Mesothelial cell of epicardium (in vitro differentiated cells): ENCODE results near the gene AMN. TPM values are rescaled to one million over a fixed set of nuclear protein-coding genes. Genes with fewer than 3 reads are reported as not detected.

Experiments
- DNase-seq, 2 experiments: peaks; one replicate each; pipeline ENCODE4 v3.0.0; 2021; ENCODE audit warnings: low spot score in 2 of 2; ENCODE audit not compliant: unreplicated experiment in 2 of 2
- H3K27ac Mint-ChIP-seq: 2 replicates; pipeline ENCODE4 v1.8.0; 2021; ENCODE audit warnings: mixed read lengths
- H3K27me3 Mint-ChIP-seq: 2 replicates; pipeline ENCODE4 v1.8.0; 2021; ENCODE audit warnings: low read depth, mixed read lengths
- H3K36me3 Mint-ChIP-seq: 2 replicates; pipeline ENCODE4 v1.8.0; 2021; ENCODE audit warnings: mixed read lengths
- H3K4me1 Mint-ChIP-seq: 2 replicates; pipeline ENCODE4 v1.8.0; 2021; ENCODE audit warnings: mixed read lengths
- H3K4me3 Mint-ChIP-seq: 2 replicates; pipeline ENCODE4 v1.8.0; 2021; ENCODE audit warnings: mild to moderate bottlenecking, moderate library complexity, mixed read lengths
- H3K9me3 Mint-ChIP-seq: 2 replicates; pipeline ENCODE4 v1.8.0; 2021; ENCODE audit warnings: mixed read lengths
- total RNA-seq: library from RNA; stranded (reverse); gene quantifications from 3 replicates; pipeline ENCODE4 v1.2.1, GENCODE V29; 2021
- TF ChIP-seq, protein P1 (sequence below): fragments of 200-600 bp; sonication (generic); IDR thresholded peaks from one replicate; pipeline ENCODE4 v1.5.0; 2021; ENCODE audit warnings: antibody characterized with exemption; ENCODE audit not compliant: unreplicated experiment

The AMN gene
- total RNA-seq, 1 donor from 2014 or later = 2.5 TPM

DNA sequence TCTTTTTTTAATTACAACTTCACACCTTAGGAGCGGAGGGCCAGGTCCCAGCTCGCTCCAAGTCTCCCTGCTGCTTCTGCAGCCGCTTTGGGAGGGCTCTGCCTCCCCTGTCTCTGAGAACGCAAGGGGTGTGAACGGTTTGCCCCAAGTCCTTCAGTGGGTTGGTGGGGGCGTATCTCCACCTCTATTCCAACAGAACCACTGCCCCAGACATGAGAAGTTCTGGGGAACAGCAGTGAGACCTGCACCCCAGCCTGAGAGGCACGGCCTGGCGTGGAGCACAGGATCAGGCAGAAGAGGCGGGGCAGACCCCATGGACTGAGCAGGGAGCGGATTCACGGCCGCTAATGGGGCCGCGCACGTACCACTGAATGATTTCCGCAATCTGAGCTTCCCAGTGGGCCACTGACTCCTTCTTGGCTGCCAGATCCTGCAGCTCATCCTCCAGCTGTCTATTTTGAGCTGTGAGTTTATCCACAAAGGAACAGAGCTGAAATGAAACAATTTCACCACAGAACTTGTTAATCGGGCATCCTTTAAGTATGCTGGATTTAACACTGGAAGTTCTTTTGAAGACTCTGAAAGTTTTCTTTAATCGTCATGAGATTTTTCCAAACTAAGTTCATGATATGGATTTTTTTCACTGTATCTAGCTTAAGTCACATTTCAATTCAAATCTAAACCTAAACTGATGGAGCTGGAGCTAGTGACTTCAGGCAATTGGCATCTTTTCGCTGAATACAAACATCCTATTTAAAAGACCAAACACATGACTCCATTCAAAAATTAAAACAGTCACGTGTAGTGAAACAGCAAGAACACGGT, 44.4 kb downstream of the AMN start:
- Mint-ChIP-seq H3K27me3 (no peaks in the 10 kb centered on the region), H3K4me1 (no peaks in the 10 kb centered on the region), H3K36me3 (peaks cover 52% of the 10 kb centered on the region), H3K27ac (no peak overlapping the region), H3K9me3 (no peaks in the 10 kb centered on the region), H3K4me3 (no peak overlapping the region)
- no peak for DNase-seq
- TF ChIP-seq, protein P1, sequence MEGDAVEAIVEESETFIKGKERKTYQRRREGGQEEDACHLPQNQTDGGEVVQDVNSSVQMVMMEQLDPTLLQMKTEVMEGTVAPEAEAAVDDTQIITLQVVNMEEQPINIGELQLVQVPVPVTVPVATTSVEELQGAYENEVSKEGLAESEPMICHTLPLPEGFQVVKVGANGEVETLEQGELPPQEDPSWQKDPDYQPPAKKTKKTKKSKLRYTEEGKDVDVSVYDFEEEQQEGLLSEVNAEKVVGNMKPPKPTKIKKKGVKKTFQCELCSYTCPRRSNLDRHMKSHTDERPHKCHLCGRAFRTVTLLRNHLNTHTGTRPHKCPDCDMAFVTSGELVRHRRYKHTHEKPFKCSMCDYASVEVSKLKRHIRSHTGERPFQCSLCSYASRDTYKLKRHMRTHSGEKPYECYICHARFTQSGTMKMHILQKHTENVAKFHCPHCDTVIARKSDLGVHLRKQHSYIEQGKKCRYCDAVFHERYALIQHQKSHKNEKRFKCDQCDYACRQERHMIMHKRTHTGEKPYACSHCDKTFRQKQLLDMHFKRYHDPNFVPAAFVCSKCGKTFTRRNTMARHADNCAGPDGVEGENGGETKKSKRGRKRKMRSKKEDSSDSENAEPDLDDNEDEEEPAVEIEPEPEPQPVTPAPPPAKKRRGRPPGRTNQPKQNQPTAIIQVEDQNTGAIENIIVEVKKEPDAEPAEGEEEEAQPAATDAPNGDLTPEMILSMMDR = no peak

DNA sequence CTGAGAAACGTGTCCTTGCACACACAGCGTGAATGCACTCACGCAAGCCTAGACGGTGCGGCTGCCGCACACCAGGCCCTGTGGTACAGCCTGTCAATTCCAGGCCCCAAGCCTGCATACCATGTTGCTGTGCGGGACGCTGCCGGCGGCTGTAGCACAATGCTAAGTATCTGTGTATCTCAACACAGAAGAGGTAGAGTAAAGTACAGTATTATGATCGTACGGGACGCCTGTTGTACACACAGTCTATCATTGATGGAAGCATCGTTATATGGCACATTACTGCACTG, 45.0 kb downstream of the AMN start:
- Mint-ChIP-seq H3K4me3 (no peak overlapping the region), H3K36me3 (peaks cover 48% of the 10 kb centered on the region), H3K9me3 (no peaks in the 10 kb centered on the region), H3K27ac (no peak overlapping the region), H3K27me3 (no peaks in the 10 kb centered on the region), H3K4me1 (no peaks in the 10 kb centered on the region)
- no peak for DNase-seq
- TF ChIP-seq, protein P1 = no peak

DNA sequence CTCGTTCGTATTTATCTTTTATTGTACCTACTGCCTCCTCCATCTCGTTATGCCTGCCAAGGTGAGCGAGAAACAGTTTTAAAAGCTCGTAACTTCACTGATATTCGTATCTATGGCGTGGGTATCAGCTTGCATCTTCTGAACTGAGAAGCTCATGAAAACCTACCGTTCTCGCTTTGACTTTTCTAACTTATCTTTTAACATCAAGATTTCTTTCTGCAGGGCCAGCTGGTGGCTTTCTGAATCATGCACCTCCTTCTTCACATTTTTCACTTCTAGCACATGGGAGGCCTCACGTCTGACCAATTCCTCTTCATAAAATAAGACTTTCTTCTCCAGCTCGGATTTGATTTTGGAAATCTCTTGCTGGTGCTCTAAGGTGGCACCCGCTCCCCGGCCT, 45.8 kb downstream of the AMN start:
- no peaks in the 10 kb centered on the region for H3K9me3 Mint-ChIP-seq
- no peaks in the 10 kb centered on the region for H3K27me3 Mint-ChIP-seq
- H3K4me1 Mint-ChIP-seq = no peaks in the 10 kb centered on the region
- no peak overlapping the region for H3K27ac Mint-ChIP-seq
- peaks cover 49% of the 10 kb centered on the region for H3K36me3 Mint-ChIP-seq
- no peak overlapping the region for H3K4me3 Mint-ChIP-seq
- TF ChIP-seq, protein P1 = no peak
- no peak for DNase-seq

DNA sequence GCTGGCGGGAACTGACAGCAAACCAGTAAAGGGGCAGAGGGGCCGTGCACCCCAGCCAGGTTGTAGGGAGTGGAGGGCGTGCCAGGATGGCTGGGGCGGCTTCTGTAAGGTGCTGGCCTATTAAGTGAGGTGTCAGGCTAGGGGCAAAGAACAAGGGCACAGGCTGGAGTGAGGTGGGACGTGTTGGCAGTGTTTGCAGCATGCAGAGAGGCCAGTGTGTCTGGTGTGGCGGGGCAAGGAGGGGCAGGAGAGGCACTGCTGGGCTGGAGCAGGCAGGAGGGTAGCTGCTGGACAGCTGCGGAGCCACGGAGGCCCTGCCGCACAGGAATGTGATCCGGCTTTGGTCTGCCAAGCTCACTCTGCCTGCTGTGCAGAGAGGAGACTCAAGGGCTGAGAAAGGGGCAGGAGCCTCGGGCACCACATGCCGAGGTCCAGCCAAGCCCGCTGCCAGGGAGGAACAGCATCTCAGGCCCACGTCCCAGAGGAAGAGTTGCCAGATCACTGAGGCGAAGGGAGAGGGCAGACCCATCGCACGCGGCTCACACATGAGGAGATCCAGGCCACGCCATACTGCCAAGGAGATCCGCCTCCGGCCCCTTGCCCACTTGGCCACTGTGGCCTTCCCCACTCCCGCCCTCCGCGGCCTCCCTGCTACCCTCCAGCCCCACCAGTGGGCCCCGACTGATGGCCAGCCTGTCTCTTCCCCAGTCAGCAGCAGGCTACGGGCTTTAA, 46.8 kb downstream of the AMN start:
- Mint-ChIP-seq H3K9me3 (no peaks in the 10 kb centered on the region), H3K27ac (no peak overlapping the region), H3K36me3 (peaks cover 49% of the 10 kb centered on the region), H3K4me3 (no peak overlapping the region), H3K4me1 (no peaks in the 10 kb centered on the region), H3K27me3 (no peaks in the 10 kb centered on the region)
- TF ChIP-seq, protein P1 = no peak
- DNase-seq = no peak

DNA sequence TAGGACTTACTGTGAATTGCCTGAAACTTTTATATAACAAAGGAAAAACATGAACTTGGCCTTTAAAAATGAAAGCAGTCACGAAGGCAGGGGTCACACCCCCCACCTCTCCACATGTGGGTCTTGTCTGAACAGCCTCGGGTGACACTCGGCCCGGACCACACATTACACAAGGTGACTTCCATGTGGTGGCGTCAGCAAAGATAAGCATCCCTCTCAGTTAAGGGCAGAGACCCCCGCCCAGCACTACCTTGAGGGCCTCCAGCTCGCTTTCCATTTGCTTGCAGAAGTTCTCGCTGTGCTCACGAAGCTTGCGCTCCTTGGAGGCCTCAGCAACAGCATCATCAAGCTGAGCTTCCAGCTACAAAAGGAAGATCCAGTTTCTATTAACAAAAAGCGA, 47.4 kb downstream of the AMN start:
- no peak overlapping the region for H3K27ac Mint-ChIP-seq
- H3K36me3 Mint-ChIP-seq = peaks cover 52% of the 10 kb centered on the region
- H3K4me3 Mint-ChIP-seq = no peak overlapping the region
- TF ChIP-seq, protein P1 = no peak
- H3K27me3 Mint-ChIP-seq = no peaks in the 10 kb centered on the region
- no peak for DNase-seq
- no peaks in the 10 kb centered on the region for H3K4me1 Mint-ChIP-seq
- H3K9me3 Mint-ChIP-seq = no peaks in the 10 kb centered on the region
